HCT116 (cell line): ENCODE data around the gene PRIMPOL. TPM values are rescaled to one million over a fixed set of nuclear protein-coding genes. Genes with fewer than 3 reads are reported as not detected.

Source experiments
- ATAC-seq: fragments of 200-7000 bp; cut with Tn5 transposase; 2 replicates; pipeline ENCODE4 v1.9.1; 2020; ENCODE audit warnings: mild to moderate bottlenecking, moderate library complexity
- BruUV-seq: library from RNA; stranded (reverse); fragments of 400-500 nt; replicated peaks from 2 replicates; lab custom pipeline; 2021; lab: Mats Ljungman, UMichigan
- CTCF ChIA-PET: fragments of 300-600 bp; sonication (Branson Sonifier 250); formaldehyde crosslinking; loops from one replicate; lab custom pipeline; 2021; ENCODE audit warnings: antibody characterized with exemption; lab: Charles Lee
- POLR2A ChIA-PET: fragments of 300-600, 350-600 bp; sonication (Branson Sonifier 250); formaldehyde crosslinking; loops from one replicate; lab custom pipeline; 2021; ENCODE audit warnings: antibody characterized with exemption; lab: Charles Lee
- RAD21 ChIA-PET, 2 experiments: fragments of 300-600 bp; sonication (Branson Sonifier 250); formaldehyde crosslinking; loops; one replicate each; lab custom pipeline; 2023; ENCODE audit warnings: low total read pairs in 2 of 2; ENCODE audit not compliant: uncharacterized antibody in 2 of 2, unreplicated experiment in 2 of 2, low non-redundant PET in 1 of 2; lab: Charles Lee
- DNase-seq: peaks from one replicate; pipeline ENCODE4 v3.0.0-alpha.2; 2010; ENCODE audit warnings: low read depth, low spot score
- H2AFZ ChIP-seq: fragments of 200-600 bp; shearing (Covaris generic), sonication (generic); 2 replicates; pipeline ENCODE4 v1.6.1; 2017; ENCODE audit warnings: low read depth, mixed run types, mixed read lengths, antibody characterized with exemption, low read length; ENCODE audit not compliant: poor library complexity, severe bottlenecking
- H3K27ac ChIP-seq: 2 replicates; pipeline ENCODE4 v1.5.1; 2012; ENCODE audit warnings: low read depth, low read length
- H3K27me3 ChIP-seq: fragments of 200-600 bp; sonication (generic); 2 replicates; pipeline ENCODE4 v1.6.1; 2016; ENCODE audit warnings: mixed run types, low read length, mixed read lengths; ENCODE audit not compliant: insufficient read depth
- H3K36me3 ChIP-seq, 2 experiments: fragments of 200-500 bp in 1 of 2; fragments of 200-600 bp in 1 of 2; sonication (Bioruptor generic) in 1 of 2; sonication (generic) in 1 of 2; 2 replicates each; pipeline versions ENCODE4 v1.5.1 to v1.6.1; 2014 to 2016; ENCODE audit warnings: low read length in 2 of 2, inconsistent platforms in 1 of 2, mixed read lengths in 1 of 2, mixed run types in 1 of 2; ENCODE audit not compliant: insufficient read depth in 2 of 2, control insufficient read depth in 1 of 2
- H3K4me1 ChIP-seq, 2 experiments: fragments of 200-600 bp in 1 of 2; sonication (generic) in 1 of 2; 2 replicates each; pipeline versions ENCODE4 v1.5.1 to v1.6.1; 2012 to 2017; ENCODE audit warnings: low read length in 2 of 2, inconsistent platforms in 1 of 2, mild to moderate bottlenecking in 1 of 2, mixed read lengths in 1 of 2, mixed run types in 1 of 2, moderate library complexity in 1 of 2; ENCODE audit not compliant: insufficient read depth in 2 of 2, control insufficient read depth in 1 of 2
- H3K4me2 ChIP-seq: fragments of 200-600 bp; sonication (generic); 2 replicates; pipeline ENCODE4 v1.6.1; 2017; ENCODE audit warnings: mixed run types, low read length, mixed read lengths
- H3K4me3 ChIP-seq, 2 experiments: fragments of 200-600 bp in 1 of 2; sonication (generic) in 1 of 2; replicated peaks in 1 of 2; 2 replicates each; pipeline ENCODE4 v1.5.1; 2011 to 2016; ENCODE audit warnings: low read length in 2 of 2, control low read depth in 1 of 2, low read depth in 1 of 2, mild to moderate bottlenecking in 1 of 2, mixed read lengths in 1 of 2, mixed run types in 1 of 2
- H3K79me2 ChIP-seq: fragments of 200-600 bp; sonication (generic); 2 replicates; pipeline ENCODE4 v1.6.1; 2017; ENCODE audit warnings: mild to moderate bottlenecking, mixed run types, low read length, moderate library complexity, mixed read lengths; ENCODE audit not compliant: insufficient read depth
- H3K9ac ChIP-seq: fragments of 200-600 bp; sonication (generic); 2 replicates; pipeline ENCODE4 v1.6.1; 2016; ENCODE audit warnings: low read length, mixed read lengths
- H3K9me2 ChIP-seq: fragments of 200-600 bp; sonication (generic), shearing (Covaris generic); 2 replicates; pipeline ENCODE4 v1.6.1; 2017; ENCODE audit warnings: mixed run types, mild to moderate bottlenecking, moderate library complexity; ENCODE audit not compliant: insufficient read depth
- H3K9me3 ChIP-seq, 2 experiments: fragments of 200-500 bp in 1 of 2; fragments of 200-600 bp in 1 of 2; sonication (Bioruptor generic) in 1 of 2; sonication (generic) in 1 of 2; 2 replicates each; pipeline ENCODE4 v1.6.1; 2014 to 2017; ENCODE audit warnings: low read length in 2 of 2, mixed read lengths in 2 of 2, inconsistent platforms in 1 of 2, low read depth in 1 of 2, mild to moderate bottlenecking in 1 of 2, mixed run types in 1 of 2, moderate library complexity in 1 of 2; ENCODE audit not compliant: control insufficient read depth in 1 of 2, insufficient read depth in 1 of 2
- H4K20me1 ChIP-seq: fragments of 200-600 bp; sonication (generic), shearing (Covaris generic); 2 replicates; pipeline ENCODE4 v1.6.1; 2017; ENCODE audit warnings: mixed run types, mild to moderate bottlenecking, moderate library complexity; ENCODE audit not compliant: insufficient read depth
- ATF3 ChIP-seq: IDR thresholded peaks from 2 replicates; pipeline ENCODE4 v1.6.1; 2012
- ELF1 ChIP-seq: IDR thresholded peaks from 2 replicates; pipeline ENCODE4 v1.6.1; 2012; ENCODE audit warnings: low read depth, borderline replicate concordance
- FOSL1 ChIP-seq: IDR thresholded peaks from 2 replicates; pipeline ENCODE4 v1.6.1; 2012; ENCODE audit warnings: low read depth
- MAX ChIP-seq: IDR thresholded peaks from 2 replicates; pipeline ENCODE4 v1.6.1; 2012
- RAD21 ChIP-seq: IDR thresholded peaks from 2 replicates; pipeline ENCODE4 v1.6.1; 2012; ENCODE audit warnings: low read depth, mild to moderate bottlenecking
- REST ChIP-seq: IDR thresholded peaks from 2 replicates; pipeline ENCODE4 v1.6.1; 2012; ENCODE audit warnings: low read depth
- SIN3A ChIP-seq: IDR thresholded peaks from 2 replicates; pipeline ENCODE4 v1.6.1; 2012; ENCODE audit warnings: low read depth
- ZFX ChIP-seq: fragments of 450-650 bp; IDR thresholded peaks from 2 replicates; pipeline ENCODE4 v1.6.1; 2017
- ZNF274 ChIP-seq: fragments of 200-500 bp; sonication (Bioruptor generic); IDR thresholded peaks from 2 replicates; pipeline ENCODE4 v1.6.1; 2014; ENCODE audit warnings: mild to moderate bottlenecking, low read depth, low read length, inconsistent platforms
- intact Hi-C: fragments of 100-400 bp; cut with micrococcal nuclease; formaldehyde crosslinking; loops from 2 replicates; pipeline ENCODE4 v1.10.0; 2022
- total RNA-seq: library from RNA; stranded (reverse); gene quantifications from one replicate; pipeline ENCODE4 v1.2.1, GENCODE V29; 2021; ENCODE audit not compliant: unreplicated experiment

The PRIMPOL gene
- total RNA-seq, 1 experiment from 2014 or later = 11.3 TPM

GRCh38 chr4:184671101-184671500 lies 21.6 kb downstream of the PRIMPOL start:
- ATAC-seq (no peak), DNase-seq (no peak)
- Histone ChIP-seq H4K20me1 (no peaks in the 10 kb centered on the region), H3K9me3 (no peaks in the 10 kb centered on the region), H3K9me2 (no peaks in the 10 kb centered on the region), H3K4me3 (no peak overlapping the region), H3K4me2 (no peak overlapping the region), H3K36me3 (no peaks in the 10 kb centered on the region), H2AFZ (no peak overlapping the region), H3K27me3 (no peaks in the 10 kb centered on the region), H3K79me2 (no peaks in the 10 kb centered on the region), H3K27ac (no peak overlapping the region), H3K4me1 (no peaks in the 10 kb centered on the region), H3K9ac (no peak overlapping the region)
- no TSS peak for BruUV-seq
- TF ChIP-seq ZNF274 = no peak
- no peak for TF ChIP-seq FOSL1
- TF ChIP-seq RAD21 = no peak
- no peak for TF ChIP-seq MAX
- TF ChIP-seq ZFX = no peak
- no peak for TF ChIP-seq ELF1
- no peak for TF ChIP-seq SIN3A
- TF ChIP-seq REST = no peak
- TF ChIP-seq ATF3 = no peak
- CTCF ChIA-PET = no interaction called here
- POLR2A ChIA-PET = no interaction called here
- RAD21 ChIA-PET = no interaction called here
- intact Hi-C loops = no loop called here
